ENCODE measurements around the gene HNF4A. TPM values are rescaled to one million over a fixed set of nuclear protein-coding genes. Genes with fewer than 3 reads are reported as not detected.

The HNF4A gene
- total RNA-seq, 4 donors from 2014 or later = 173 to 471 (median 252) TPM

DNA sequence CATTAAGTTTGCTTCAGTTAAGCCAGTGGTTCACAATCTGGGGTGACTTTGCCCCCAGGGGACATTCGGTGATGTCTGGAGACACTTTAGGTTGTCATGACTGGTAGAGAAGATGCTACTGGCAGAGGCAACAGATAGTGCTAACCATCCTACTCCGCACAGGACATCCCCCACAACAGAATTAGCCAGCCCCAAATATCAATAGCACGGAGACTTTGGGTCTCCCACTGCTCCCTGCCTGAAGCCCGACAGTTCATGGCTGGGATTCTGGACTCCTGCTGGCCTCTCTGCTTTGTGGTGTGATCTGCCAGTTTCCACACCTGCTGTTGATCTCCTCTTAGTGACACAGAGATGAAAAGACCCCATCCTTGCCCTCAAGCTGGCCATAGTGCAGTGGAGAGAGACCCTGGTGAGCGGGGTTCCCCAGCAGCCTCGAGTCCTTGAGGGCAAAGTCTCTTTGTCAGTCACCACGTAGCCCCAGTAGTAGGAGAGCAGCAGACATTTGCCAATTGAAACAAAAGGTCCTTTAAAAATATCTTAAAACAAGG is 95.5 kb downstream of the HNF4A start:
- Histone ChIP-seq H3K4me1 (peaks cover 0 to 17% (median 4%) of the 10 kb centered on the region in 4 donors), H3K36me3 (no peaks in the 10 kb centered on the region), H3K4me3 (no peak overlapping the region), H3K27me3 (no peaks in the 10 kb centered on the region), H3K9me3 (no peaks in the 10 kb centered on the region), H3K27ac (no peak overlapping the region)
- intact Hi-C loops (cut with DNase I; ENCODE audit: low total_unique reads) = no loop called here
- no peak for TF ChIP-seq POLR2A (IDR thresholded peaks at IDR 0.05)
- TF ChIP-seq, protein P1, sequence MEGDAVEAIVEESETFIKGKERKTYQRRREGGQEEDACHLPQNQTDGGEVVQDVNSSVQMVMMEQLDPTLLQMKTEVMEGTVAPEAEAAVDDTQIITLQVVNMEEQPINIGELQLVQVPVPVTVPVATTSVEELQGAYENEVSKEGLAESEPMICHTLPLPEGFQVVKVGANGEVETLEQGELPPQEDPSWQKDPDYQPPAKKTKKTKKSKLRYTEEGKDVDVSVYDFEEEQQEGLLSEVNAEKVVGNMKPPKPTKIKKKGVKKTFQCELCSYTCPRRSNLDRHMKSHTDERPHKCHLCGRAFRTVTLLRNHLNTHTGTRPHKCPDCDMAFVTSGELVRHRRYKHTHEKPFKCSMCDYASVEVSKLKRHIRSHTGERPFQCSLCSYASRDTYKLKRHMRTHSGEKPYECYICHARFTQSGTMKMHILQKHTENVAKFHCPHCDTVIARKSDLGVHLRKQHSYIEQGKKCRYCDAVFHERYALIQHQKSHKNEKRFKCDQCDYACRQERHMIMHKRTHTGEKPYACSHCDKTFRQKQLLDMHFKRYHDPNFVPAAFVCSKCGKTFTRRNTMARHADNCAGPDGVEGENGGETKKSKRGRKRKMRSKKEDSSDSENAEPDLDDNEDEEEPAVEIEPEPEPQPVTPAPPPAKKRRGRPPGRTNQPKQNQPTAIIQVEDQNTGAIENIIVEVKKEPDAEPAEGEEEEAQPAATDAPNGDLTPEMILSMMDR (IDR thresholded peaks at IDR 0.05) = no peak
- TF ChIP-seq EP300 (IDR thresholded peaks at IDR 0.05; ENCODE audit: low read depth) = no peak
- no peak for TF ChIP-seq POLR2AphosphoS5 (IDR thresholded peaks at IDR 0.05)
- 60 to 73% methylated on average over 2 to 7 of the region's 7 CpGs for WGBS, 2 donors (ENCODE audit: low coverage in 1 of 2)
- no peak for DNase-seq
- in situ Hi-C loops (cut with MboI; ENCODE audit: low pct_ligation_motif_present in 1 of 4, low pct_unique_long_range_greater_than_20kb in 1 of 4, low sequenced_read_pairs in 3 of 4) = loop anchor here in 3 of 4 donors (25.0 kb wide), 1 partner anchor 239 kb away; the partner anchor contains the start of gene OSER1 (in 3 of the 3)

DNA sequence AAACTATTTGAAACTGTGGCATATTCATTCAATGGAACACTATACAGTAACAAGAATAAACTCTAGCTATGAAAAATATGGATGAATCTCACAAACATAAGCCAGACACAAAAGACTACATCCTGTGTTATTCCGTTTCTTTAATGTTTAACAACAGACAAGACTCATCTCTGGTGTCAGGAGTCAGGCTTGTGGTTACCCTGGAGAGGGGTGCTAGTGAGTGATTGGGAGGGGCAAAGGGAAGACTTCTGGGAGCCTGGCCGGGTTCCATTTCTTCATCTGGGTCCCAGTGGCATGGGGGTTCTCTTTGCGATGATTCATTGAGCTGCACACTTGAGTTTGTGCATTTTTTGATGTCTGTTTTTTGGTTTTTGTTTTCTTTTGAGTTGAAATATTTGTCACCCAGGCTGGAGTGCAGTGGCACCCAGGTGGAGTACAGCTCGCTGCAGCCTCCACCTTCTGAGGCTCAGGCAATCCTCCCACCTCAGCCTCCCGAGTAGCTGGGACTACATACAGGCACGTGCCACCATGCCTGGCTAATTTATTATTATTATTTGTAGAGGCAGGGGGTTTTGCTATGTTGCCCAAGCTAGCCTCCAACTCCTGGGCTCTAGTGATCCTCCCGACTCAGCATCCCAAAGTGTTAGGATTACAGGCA is 98.9 kb downstream of the HNF4A start:
- H3K27ac ChIP-seq = no peak overlapping the region
- no peaks in the 10 kb centered on the region for H3K9me3 ChIP-seq
- no peaks in the 10 kb centered on the region for H3K27me3 ChIP-seq
- peaks cover 2 to 14% (median 6%) of the 10 kb centered on the region in 4 donors for H3K4me1 ChIP-seq
- intact Hi-C loops (cut with DNase I; ENCODE audit: low total_unique reads) = no loop called here
- in situ Hi-C loops (cut with MboI; ENCODE audit: low pct_ligation_motif_present in 1 of 4, low pct_unique_long_range_greater_than_20kb in 1 of 4, low sequenced_read_pairs in 3 of 4) = loop anchor here in 3 of 4 donors (25.0 kb wide), 1 partner anchor 242 kb away; the partner anchor contains the start of gene OSER1 (in 3 of the 3)
- H3K36me3 ChIP-seq = no peaks in the 10 kb centered on the region
- TF ChIP-seq, protein P1 (IDR thresholded peaks at IDR 0.05) = no peak
- TF ChIP-seq EP300 (IDR thresholded peaks at IDR 0.05; ENCODE audit: low read depth) (no peak), POLR2AphosphoS5 (IDR thresholded peaks at IDR 0.05) (no peak), POLR2A (IDR thresholded peaks at IDR 0.05) (no peak)
- DNase-seq = no peak
- WGBS, 2 donors (ENCODE audit: low coverage in 1 of 2) = 78 to 87% methylated on average over 5 to 7 of the region's 7 CpGs
- H3K4me3 ChIP-seq = no peak overlapping the region

DNA sequence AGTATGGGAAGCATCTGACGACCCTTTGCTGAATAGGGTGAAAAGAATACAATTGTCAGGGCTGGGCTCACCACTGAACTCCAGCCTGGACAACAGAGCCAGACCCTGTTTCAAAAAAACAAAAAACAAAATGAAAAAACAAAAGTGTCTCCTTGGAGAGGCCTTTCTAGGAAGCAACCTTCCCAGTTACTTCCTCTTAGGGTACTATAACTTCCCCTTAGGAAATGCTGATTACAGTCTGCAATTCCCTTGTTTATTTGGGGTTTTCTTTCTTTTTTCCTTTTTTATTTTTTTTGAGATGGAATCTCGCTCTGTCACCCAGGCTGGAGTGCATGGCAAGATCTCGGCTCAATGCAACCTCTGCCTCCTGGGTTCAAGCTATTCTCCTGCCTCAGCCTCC is 99.6 kb downstream of the HNF4A start:
- H3K27ac ChIP-seq = no peak overlapping the region
- no peak for DNase-seq
- in situ Hi-C loops (cut with MboI; ENCODE audit: low pct_ligation_motif_present in 1 of 4, low pct_unique_long_range_greater_than_20kb in 1 of 4, low sequenced_read_pairs in 3 of 4) = loop anchor here in 3 of 4 donors (25.0 kb wide), 1 partner anchor 243 kb away; the partner anchor contains the start of gene OSER1 (in 3 of the 3)
- TF ChIP-seq, protein P1 (IDR thresholded peaks at IDR 0.05) = no peak
- TF ChIP-seq EP300 (IDR thresholded peaks at IDR 0.05; ENCODE audit: low read depth) (no peak), POLR2AphosphoS5 (IDR thresholded peaks at IDR 0.05) (no peak), POLR2A (IDR thresholded peaks at IDR 0.05) (no peak)
- peaks cover 3 to 18% (median 8%) of the 10 kb centered on the region in 4 donors for H3K4me1 ChIP-seq
- H3K27me3 ChIP-seq = no peaks in the 10 kb centered on the region
- H3K9me3 ChIP-seq = no peaks in the 10 kb centered on the region
- intact Hi-C loops (cut with DNase I; ENCODE audit: low total_unique reads) = no loop called here
- WGBS, 2 donors (ENCODE audit: low coverage in 1 of 2) = 61 to 70% methylated on average over 3 of the region's 3 CpGs
- H3K4me3 ChIP-seq = no peak overlapping the region
- no peaks in the 10 kb centered on the region for H3K36me3 ChIP-seq

DNA sequence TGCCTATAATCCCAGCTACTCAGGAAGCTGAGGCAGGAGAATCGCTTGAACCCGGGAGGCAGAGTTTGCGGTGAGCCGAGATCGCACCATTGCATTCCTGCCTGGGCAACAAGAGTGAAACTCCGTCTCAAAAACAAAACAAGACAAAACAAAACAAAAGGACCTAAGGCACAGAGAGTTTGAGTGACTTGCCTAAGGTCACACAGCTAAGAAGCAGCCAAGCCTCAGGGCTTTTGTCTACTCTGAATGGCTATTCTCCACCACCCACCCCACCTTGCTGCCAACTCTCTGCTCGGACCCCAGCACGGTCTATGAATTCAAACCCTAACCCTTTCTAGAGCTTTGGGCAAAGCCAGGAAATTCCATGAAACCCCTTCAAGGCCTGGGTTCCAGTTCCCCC is 101.1 kb downstream of the HNF4A start:
- no peaks in the 10 kb centered on the region for H3K9me3 ChIP-seq
- no peaks in the 10 kb centered on the region for H3K27me3 ChIP-seq
- no peak for DNase-seq
- H3K4me3 ChIP-seq = no peak overlapping the region
- H3K4me1 ChIP-seq = peaks cover 3 to 32% (median 17%) of the 10 kb centered on the region in 4 donors
- H3K36me3 ChIP-seq = no peaks in the 10 kb centered on the region
- 85% methylated on average over 8 of the region's 8 CpGs; no CpG with 5 or more reads in 1 of the 2 donors for WGBS, 2 donors (ENCODE audit: low coverage in 1 of 2)
- TF ChIP-seq EP300 (IDR thresholded peaks at IDR 0.05; ENCODE audit: low read depth) = no peak
- H3K27ac ChIP-seq = peak overlapping the region in 1 of 4 donors; percentile 16
- in situ Hi-C loops (cut with MboI; ENCODE audit: low pct_ligation_motif_present in 1 of 4, low pct_unique_long_range_greater_than_20kb in 1 of 4, low sequenced_read_pairs in 3 of 4) (loop anchor here in 3 of 4 donors (25.0 kb wide), 1 partner anchor 244 kb away; the partner anchor contains the start of gene OSER1 (in 3 of the 3)), intact Hi-C loops (cut with DNase I; ENCODE audit: low total_unique reads) (no loop called here)
